ENCODE data around the gene TUBGCP2. TPM values are rescaled to one million over a fixed set of nuclear protein-coding genes. Genes with fewer than 3 reads are reported as not detected.

TUBGCP2 gene
- polyA plus RNA-seq, 2 donors = 25.5 to 49.3 TPM

GRCh38 chr10:133307776-133308420, 774 bp downstream of the TUBGCP2 start:
- WGBS, 2 donors = 2 to 3% methylated on average over 25 of the region's 25 CpGs
- Histone ChIP-seq H3K36me3 (ENCODE audit: control insufficient read depth in 2 of 2, insufficient read depth in 2 of 2, low read length in 1 of 2) (peaks cover 3 to 14% of the 10 kb centered on the region in 2 donors), H3K9me3 (ENCODE audit: control insufficient read depth in 2 of 2, insufficient read depth in 1 of 2, low read depth in 1 of 2, low read length in 1 of 2) (no peaks in the 10 kb centered on the region), H3K4me3 (ENCODE audit: low read depth in 1 of 2, low read length in 2 of 2) (peak overlapping the region; percentile 89 to 91), H3K4me1 (ENCODE audit: control insufficient read depth in 2 of 2, insufficient read depth in 2 of 2, low read length in 1 of 2) (peaks cover 0 to 11% of the 10 kb centered on the region in 2 donors), H3K27ac (ENCODE audit: low read depth in 2 of 2, low read length in 1 of 2) (peak overlapping the region; percentile 98 to 99), H3K27me3 (ENCODE audit: control insufficient read depth in 1 of 2, insufficient read depth in 2 of 2, low read length in 2 of 2) (no peaks in the 10 kb centered on the region)

- Histone ChIP-seq H3K4me1 (ENCODE audit: control insufficient read depth in 2 of 2, insufficient read depth in 2 of 2, low read length in 1 of 2) (peaks cover 0 to 17% of the 10 kb centered on the region in 2 donors), H3K4me3 (ENCODE audit: low read depth in 1 of 2, low read length in 2 of 2) (no peak overlapping the region), H3K27ac (ENCODE audit: low read depth in 2 of 2, low read length in 1 of 2) (no peak overlapping the region), H3K36me3 (ENCODE audit: control insufficient read depth in 2 of 2, insufficient read depth in 2 of 2, low read length in 1 of 2) (peaks cover 3 to 22% of the 10 kb centered on the region in 2 donors), H3K27me3 (ENCODE audit: control insufficient read depth in 1 of 2, insufficient read depth in 2 of 2, low read length in 2 of 2) (no peaks in the 10 kb centered on the region), H3K9me3 (ENCODE audit: control insufficient read depth in 2 of 2, insufficient read depth in 1 of 2, low read depth in 1 of 2, low read length in 1 of 2) (no peaks in the 10 kb centered on the region)
- 85 to 86% methylated on average over 17 of the region's 17 CpGs for WGBS, 2 donors
Measured at GRCh38 chr10:133306941-133307379, 1.7 kb downstream of the TUBGCP2 start.

GRCh38 chr10:133306097-133306476, 2.6 kb downstream of the TUBGCP2 start:
- peaks cover 0 to 17% of the 10 kb centered on the region in 2 donors for H3K4me1 ChIP-seq (ENCODE audit: control insufficient read depth in 2 of 2, insufficient read depth in 2 of 2, low read length in 1 of 2)
- WGBS, 2 donors = 90 to 91% methylated on average over 5 of the region's 5 CpGs

GRCh38 chr10:133303206-133303605, 5.5 kb downstream of the TUBGCP2 start:
- Histone ChIP-seq H3K27ac (ENCODE audit: low read depth in 2 of 2, low read length in 1 of 2) (no peak overlapping the region), H3K4me3 (ENCODE audit: low read depth in 1 of 2, low read length in 2 of 2) (no peak overlapping the region), H3K4me1 (ENCODE audit: control insufficient read depth in 2 of 2, insufficient read depth in 2 of 2, low read length in 1 of 2) (peaks cover 0 to 17% of the 10 kb centered on the region in 2 donors), H3K36me3 (ENCODE audit: control insufficient read depth in 2 of 2, insufficient read depth in 2 of 2, low read length in 1 of 2) (peaks cover 17 to 33% of the 10 kb centered on the region in 2 donors), H3K9me3 (ENCODE audit: control insufficient read depth in 2 of 2, insufficient read depth in 1 of 2, low read depth in 1 of 2, low read length in 1 of 2) (no peaks in the 10 kb centered on the region), H3K27me3 (ENCODE audit: control insufficient read depth in 1 of 2, insufficient read depth in 2 of 2, low read length in 2 of 2) (no peaks in the 10 kb centered on the region)
- 87% methylated on average over 10 of the region's 10 CpGs for WGBS, 2 donors

More at GRCh38 chr10:133306097-133306476, 2.6 kb downstream of the TUBGCP2 start:
- H3K36me3 ChIP-seq (ENCODE audit: control insufficient read depth in 2 of 2, insufficient read depth in 2 of 2, low read length in 1 of 2) = peaks cover 3 to 21% of the 10 kb centered on the region in 2 donors
- no peaks in the 10 kb centered on the region for H3K27me3 ChIP-seq (ENCODE audit: control insufficient read depth in 1 of 2, insufficient read depth in 2 of 2, low read length in 2 of 2)
- H3K4me3 ChIP-seq (ENCODE audit: low read depth in 1 of 2, low read length in 2 of 2) = no peak overlapping the region
- H3K27ac ChIP-seq (ENCODE audit: low read depth in 2 of 2, low read length in 1 of 2) = peak overlapping the region in 1 of 2 donors; percentile 32
- H3K9me3 ChIP-seq (ENCODE audit: control insufficient read depth in 2 of 2, insufficient read depth in 1 of 2, low read depth in 1 of 2, low read length in 1 of 2) = no peaks in the 10 kb centered on the region

GRCh38 chr10:133302230-133302629, 6.4 kb downstream of the TUBGCP2 start:
- 96 to 99% methylated on average over 14 of the region's 14 CpGs for WGBS, 2 donors
- Histone ChIP-seq H3K36me3 (ENCODE audit: control insufficient read depth in 2 of 2, insufficient read depth in 2 of 2, low read length in 1 of 2) (peaks cover 18 to 42% of the 10 kb centered on the region in 2 donors), H3K27ac (ENCODE audit: low read depth in 2 of 2, low read length in 1 of 2) (no peak overlapping the region), H3K9me3 (ENCODE audit: control insufficient read depth in 2 of 2, insufficient read depth in 1 of 2, low read depth in 1 of 2, low read length in 1 of 2) (no peaks in the 10 kb centered on the region), H3K4me3 (ENCODE audit: low read depth in 1 of 2, low read length in 2 of 2) (no peak overlapping the region), H3K4me1 (ENCODE audit: control insufficient read depth in 2 of 2, insufficient read depth in 2 of 2, low read length in 1 of 2) (peaks cover 0 to 17% of the 10 kb centered on the region in 2 donors), H3K27me3 (ENCODE audit: control insufficient read depth in 1 of 2, insufficient read depth in 2 of 2, low read length in 2 of 2) (no peaks in the 10 kb centered on the region)

- Histone ChIP-seq H3K4me3 (ENCODE audit: low read depth in 1 of 2, low read length in 2 of 2) (no peak overlapping the region), H3K36me3 (ENCODE audit: control insufficient read depth in 2 of 2, insufficient read depth in 2 of 2, low read length in 1 of 2) (peaks cover 21 to 58% of the 10 kb centered on the region in 2 donors), H3K27me3 (ENCODE audit: control insufficient read depth in 1 of 2, insufficient read depth in 2 of 2, low read length in 2 of 2) (no peaks in the 10 kb centered on the region), H3K9me3 (ENCODE audit: control insufficient read depth in 2 of 2, insufficient read depth in 1 of 2, low read depth in 1 of 2, low read length in 1 of 2) (no peaks in the 10 kb centered on the region), H3K4me1 (ENCODE audit: control insufficient read depth in 2 of 2, insufficient read depth in 2 of 2, low read length in 1 of 2) (peaks cover 0 to 12% of the 10 kb centered on the region in 2 donors), H3K27ac (ENCODE audit: low read depth in 2 of 2, low read length in 1 of 2) (no peak overlapping the region)
- 92 to 94% methylated on average over 14 of the region's 14 CpGs for WGBS, 2 donors
Measured at GRCh38 chr10:133299738-133300137, 8.9 kb downstream of the TUBGCP2 start.

GRCh38 chr10:133299224-133299623, 9.4 kb downstream of the TUBGCP2 start:
- peaks cover 26 to 58% of the 10 kb centered on the region in 2 donors for H3K36me3 ChIP-seq (ENCODE audit: control insufficient read depth in 2 of 2, insufficient read depth in 2 of 2, low read length in 1 of 2)
- no peak overlapping the region for H3K27ac ChIP-seq (ENCODE audit: low read depth in 2 of 2, low read length in 1 of 2)
- no peaks in the 10 kb centered on the region for H3K9me3 ChIP-seq (ENCODE audit: control insufficient read depth in 2 of 2, insufficient read depth in 1 of 2, low read depth in 1 of 2, low read length in 1 of 2)
- H3K4me1 ChIP-seq (ENCODE audit: control insufficient read depth in 2 of 2, insufficient read depth in 2 of 2, low read length in 1 of 2) = peaks cover 0 to 12% of the 10 kb centered on the region in 2 donors
- H3K4me3 ChIP-seq (ENCODE audit: low read depth in 1 of 2, low read length in 2 of 2) = no peak overlapping the region
- WGBS, 2 donors = 91 to 92% methylated on average over 10 of the region's 10 CpGs
- H3K27me3 ChIP-seq (ENCODE audit: control insufficient read depth in 1 of 2, insufficient read depth in 2 of 2, low read length in 2 of 2) = no peaks in the 10 kb centered on the region

GRCh38 chr10:133298466-133298865, 10.2 kb downstream of the TUBGCP2 start:
- no peak overlapping the region for H3K4me3 ChIP-seq (ENCODE audit: low read depth in 1 of 2, low read length in 2 of 2)
- no peaks in the 10 kb centered on the region for H3K27me3 ChIP-seq (ENCODE audit: control insufficient read depth in 1 of 2, insufficient read depth in 2 of 2, low read length in 2 of 2)
- H3K36me3 ChIP-seq (ENCODE audit: control insufficient read depth in 2 of 2, insufficient read depth in 2 of 2, low read length in 1 of 2) = peaks cover 26 to 62% of the 10 kb centered on the region in 2 donors
- H3K27ac ChIP-seq (ENCODE audit: low read depth in 2 of 2, low read length in 1 of 2) = no peak overlapping the region
- no peaks in the 10 kb centered on the region for H3K9me3 ChIP-seq (ENCODE audit: control insufficient read depth in 2 of 2, insufficient read depth in 1 of 2, low read depth in 1 of 2, low read length in 1 of 2)
- 93 to 94% methylated on average over 14 of the region's 14 CpGs for WGBS, 2 donors
- peaks cover 0 to 12% of the 10 kb centered on the region in 2 donors for H3K4me1 ChIP-seq (ENCODE audit: control insufficient read depth in 2 of 2, insufficient read depth in 2 of 2, low read length in 1 of 2)

GRCh38 chr10:133297504-133297903, 11.2 kb downstream of the TUBGCP2 start:
- no peaks in the 10 kb centered on the region for H3K27me3 ChIP-seq (ENCODE audit: control insufficient read depth in 1 of 2, insufficient read depth in 2 of 2, low read length in 2 of 2)
- no peak overlapping the region for H3K27ac ChIP-seq (ENCODE audit: low read depth in 2 of 2, low read length in 1 of 2)
- H3K9me3 ChIP-seq (ENCODE audit: control insufficient read depth in 2 of 2, insufficient read depth in 1 of 2, low read depth in 1 of 2, low read length in 1 of 2) = no peaks in the 10 kb centered on the region
- H3K4me1 ChIP-seq (ENCODE audit: control insufficient read depth in 2 of 2, insufficient read depth in 2 of 2, low read length in 1 of 2) = peaks cover 0 to 7% of the 10 kb centered on the region in 2 donors
- no peak overlapping the region for H3K4me3 ChIP-seq (ENCODE audit: low read depth in 1 of 2, low read length in 2 of 2)
- 94 to 97% methylated on average over 10 of the region's 10 CpGs for WGBS, 2 donors
- H3K36me3 ChIP-seq (ENCODE audit: control insufficient read depth in 2 of 2, insufficient read depth in 2 of 2, low read length in 1 of 2) = peaks cover 33 to 64% of the 10 kb centered on the region in 2 donors
